ENCODE data around the gene STX18. TPM values are rescaled to one million over a fixed set of nuclear protein-coding genes. Genes with fewer than 3 reads are reported as not detected.
A peak's percentile ranks its signal among the peaks of the same experiment; 100 is the strongest.

The STX18 gene
- total RNA-seq, 1 donor from 2014 or later: 24.0 TPM

DNA sequence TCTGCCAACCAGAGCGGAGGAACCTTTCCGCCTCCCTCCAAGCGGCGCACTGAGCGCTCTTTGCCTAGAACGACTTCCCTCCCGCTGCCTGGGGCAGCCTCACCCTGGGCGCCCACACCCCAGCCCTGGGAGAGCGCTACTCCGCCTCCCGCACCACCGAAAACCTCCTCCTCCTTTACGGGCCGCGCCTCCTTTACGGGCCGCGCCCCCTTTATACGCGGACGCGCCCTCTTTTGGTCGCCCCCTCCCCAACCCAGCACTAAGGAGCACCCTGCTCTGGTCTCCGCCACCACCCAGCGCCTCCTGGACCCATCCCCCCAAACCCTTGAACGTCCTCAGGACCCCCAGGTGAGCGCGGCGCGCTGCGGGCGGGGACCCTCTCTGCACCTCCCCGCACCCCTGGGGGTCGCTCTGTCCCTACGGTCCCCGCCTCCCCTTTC lies 155.5 kb downstream of the STX18 start:
- DNase-seq (ENCODE audit: low read depth): no peak
- H3K27me3 Mint-ChIP-seq (ENCODE audit: low read depth, unreplicated experiment): peaks cover 66% of the 10 kb centered on the region
- no peak for FAIRE-seq

DNA sequence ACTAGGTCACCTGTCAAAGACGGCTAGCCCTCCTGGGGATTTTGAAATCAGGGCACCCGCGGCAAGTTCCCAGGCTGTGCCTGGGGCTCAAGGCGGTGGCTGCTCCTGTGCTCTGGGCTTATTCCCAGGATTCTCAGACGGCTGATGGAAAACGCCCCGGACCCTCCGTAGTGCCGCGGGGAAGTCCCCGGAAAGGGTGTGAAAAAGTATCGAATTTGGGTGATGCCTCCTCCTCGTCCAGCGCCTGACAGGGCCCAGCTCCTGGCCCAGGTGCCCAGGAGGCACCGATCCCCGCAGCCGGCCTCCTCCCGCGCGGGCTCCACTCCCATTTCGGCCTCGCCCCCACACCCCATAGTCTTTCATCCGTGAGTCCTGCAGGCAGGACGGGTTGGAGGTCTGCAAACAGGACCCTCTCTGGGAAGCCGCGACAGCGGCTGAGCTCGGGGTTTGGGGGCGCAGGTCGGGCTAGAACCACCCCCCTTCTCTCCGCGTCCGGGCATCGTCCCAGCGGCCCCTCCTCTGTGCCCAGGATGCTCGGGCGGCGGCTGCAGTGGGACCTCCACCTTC lies 156.0 kb downstream of the STX18 start:
- H3K4me2 ChIP-seq (ENCODE audit: low read length): peak overlapping the region; percentile 82
- H3K4me3 Mint-ChIP-seq (ENCODE audit: unreplicated experiment): peak overlapping the region; percentile 82
- H3K27me3 ChIP-seq (ENCODE audit: insufficient read depth, low read length): peaks cover 58% of the 10 kb centered on the region
- H3K27ac Mint-ChIP-seq (ENCODE audit: unreplicated experiment): no peak overlapping the region
- H3K36me3 Mint-ChIP-seq (ENCODE audit: low read depth, unreplicated experiment): peaks cover 2% of the 10 kb centered on the region
- H3K4me3 ChIP-seq (ENCODE audit: insufficient read depth, low read depth, low read length): no peak overlapping the region
- DNase-seq (ENCODE audit: low read depth) (no peak), FAIRE-seq (no peak)
- H3K27me3 Mint-ChIP-seq (ENCODE audit: low read depth, unreplicated experiment): peaks cover 67% of the 10 kb centered on the region
- no peaks in the 10 kb centered on the region for H3K36me3 ChIP-seq (ENCODE audit: insufficient read depth, low read length)
- no peaks in the 10 kb centered on the region for H3K79me2 ChIP-seq (ENCODE audit: insufficient read depth, low read length)
- no peaks in the 10 kb centered on the region for H4K20me1 ChIP-seq (ENCODE audit: insufficient read depth, low read length)
- no peaks in the 10 kb centered on the region for H3K4me1 Mint-ChIP-seq (ENCODE audit: low read depth, unreplicated experiment)
- TF ChIP-seq, protein P1, sequence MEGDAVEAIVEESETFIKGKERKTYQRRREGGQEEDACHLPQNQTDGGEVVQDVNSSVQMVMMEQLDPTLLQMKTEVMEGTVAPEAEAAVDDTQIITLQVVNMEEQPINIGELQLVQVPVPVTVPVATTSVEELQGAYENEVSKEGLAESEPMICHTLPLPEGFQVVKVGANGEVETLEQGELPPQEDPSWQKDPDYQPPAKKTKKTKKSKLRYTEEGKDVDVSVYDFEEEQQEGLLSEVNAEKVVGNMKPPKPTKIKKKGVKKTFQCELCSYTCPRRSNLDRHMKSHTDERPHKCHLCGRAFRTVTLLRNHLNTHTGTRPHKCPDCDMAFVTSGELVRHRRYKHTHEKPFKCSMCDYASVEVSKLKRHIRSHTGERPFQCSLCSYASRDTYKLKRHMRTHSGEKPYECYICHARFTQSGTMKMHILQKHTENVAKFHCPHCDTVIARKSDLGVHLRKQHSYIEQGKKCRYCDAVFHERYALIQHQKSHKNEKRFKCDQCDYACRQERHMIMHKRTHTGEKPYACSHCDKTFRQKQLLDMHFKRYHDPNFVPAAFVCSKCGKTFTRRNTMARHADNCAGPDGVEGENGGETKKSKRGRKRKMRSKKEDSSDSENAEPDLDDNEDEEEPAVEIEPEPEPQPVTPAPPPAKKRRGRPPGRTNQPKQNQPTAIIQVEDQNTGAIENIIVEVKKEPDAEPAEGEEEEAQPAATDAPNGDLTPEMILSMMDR (IDR thresholded peaks at IDR 0.05; ENCODE audit: insufficient read depth, low read depth, low read length): no peak
- TF ChIP-seq EZH2 (IDR thresholded peaks at IDR 0.05; ENCODE audit: insufficient read depth, low read length): no peak
- H3K9ac ChIP-seq (ENCODE audit: low read length): no peak overlapping the region
- no peak overlapping the region for H2AFZ ChIP-seq (ENCODE audit: low read depth, low read length)
- H3K4me1 ChIP-seq (ENCODE audit: insufficient read depth, low read length): peaks cover 3% of the 10 kb centered on the region
- H3K27ac ChIP-seq (ENCODE audit: low read depth, low read length): no peak overlapping the region
- peaks cover 2% of the 10 kb centered on the region for H3K9me3 Mint-ChIP-seq (ENCODE audit: unreplicated experiment)
- H3K9me3 ChIP-seq (ENCODE audit: insufficient read depth, low read depth, low read length): no peaks in the 10 kb centered on the region

More for the DNA sequence above, 155.5 kb downstream of the STX18 start:
- H3K4me3 Mint-ChIP-seq (ENCODE audit: unreplicated experiment): peak overlapping the region; percentile 82
- Histone ChIP-seq H4K20me1 (ENCODE audit: insufficient read depth, low read length) (no peaks in the 10 kb centered on the region), H3K36me3 (ENCODE audit: insufficient read depth, low read length) (no peaks in the 10 kb centered on the region), H3K9me3 (ENCODE audit: insufficient read depth, low read depth, low read length) (no peaks in the 10 kb centered on the region), H3K79me2 (ENCODE audit: insufficient read depth, low read length) (no peaks in the 10 kb centered on the region), H2AFZ (ENCODE audit: low read depth, low read length) (peak overlapping the region; percentile 66), H3K27ac (ENCODE audit: low read depth, low read length) (no peak overlapping the region), H3K4me3 (ENCODE audit: insufficient read depth, low read depth, low read length) (peak overlapping the region; percentile 42), H3K9ac (ENCODE audit: low read length) (no peak overlapping the region), H3K27me3 (ENCODE audit: insufficient read depth, low read length) (peaks cover 53% of the 10 kb centered on the region), H3K4me1 (ENCODE audit: insufficient read depth, low read length) (peaks cover 3% of the 10 kb centered on the region), H3K4me2 (ENCODE audit: low read length) (peak overlapping the region; percentile 82)
- peaks cover 2% of the 10 kb centered on the region for H3K36me3 Mint-ChIP-seq (ENCODE audit: low read depth, unreplicated experiment)
- H3K27ac Mint-ChIP-seq (ENCODE audit: unreplicated experiment): no peak overlapping the region
- H3K9me3 Mint-ChIP-seq (ENCODE audit: unreplicated experiment): peaks cover 2% of the 10 kb centered on the region
- TF ChIP-seq, protein P1 (IDR thresholded peaks at IDR 0.05; ENCODE audit: insufficient read depth, low read depth, low read length): no peak
- peak; percentile 84 for TF ChIP-seq EZH2 (IDR thresholded peaks at IDR 0.05; ENCODE audit: insufficient read depth, low read length)
- H3K4me1 Mint-ChIP-seq (ENCODE audit: low read depth, unreplicated experiment): no peaks in the 10 kb centered on the region

DNA sequence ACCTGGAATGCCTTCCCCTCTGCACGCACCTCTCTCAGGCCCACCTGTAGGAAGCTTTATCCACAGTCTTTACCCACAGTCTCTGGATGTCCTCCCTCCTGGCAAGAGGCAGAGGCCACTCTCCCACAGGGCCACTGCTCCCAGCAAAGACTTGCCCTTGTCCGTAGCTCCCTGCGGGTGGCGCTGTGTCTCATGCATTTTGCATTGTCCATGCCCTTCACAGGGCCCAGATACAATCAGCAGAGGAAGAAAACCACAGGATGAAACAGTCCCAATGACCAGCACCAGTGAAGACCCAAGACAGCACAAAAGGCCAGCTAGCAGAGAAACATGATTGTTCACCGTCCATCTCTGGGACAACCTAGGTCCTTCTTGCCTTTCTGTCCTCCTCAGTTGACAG lies 157.0 kb downstream of the STX18 start:
- Mint-ChIP-seq H3K4me3 (ENCODE audit: unreplicated experiment) (peak overlapping the region; percentile 52), H3K4me1 (ENCODE audit: low read depth, unreplicated experiment) (no peaks in the 10 kb centered on the region), H3K27ac (ENCODE audit: unreplicated experiment) (no peak overlapping the region), H3K9me3 (ENCODE audit: unreplicated experiment) (peaks cover 2% of the 10 kb centered on the region), H3K27me3 (ENCODE audit: low read depth, unreplicated experiment) (peaks cover 68% of the 10 kb centered on the region), H3K36me3 (ENCODE audit: low read depth, unreplicated experiment) (peaks cover 2% of the 10 kb centered on the region)
- Histone ChIP-seq H3K79me2 (ENCODE audit: insufficient read depth, low read length) (no peaks in the 10 kb centered on the region), H3K4me3 (ENCODE audit: insufficient read depth, low read depth, low read length) (no peak overlapping the region), H3K27ac (ENCODE audit: low read depth, low read length) (no peak overlapping the region), H3K4me2 (ENCODE audit: low read length) (no peak overlapping the region), H3K9ac (ENCODE audit: low read length) (no peak overlapping the region), H3K36me3 (ENCODE audit: insufficient read depth, low read length) (no peaks in the 10 kb centered on the region), H3K27me3 (ENCODE audit: insufficient read depth, low read length) (peaks cover 55% of the 10 kb centered on the region), H4K20me1 (ENCODE audit: insufficient read depth, low read length) (no peaks in the 10 kb centered on the region), H2AFZ (ENCODE audit: low read depth, low read length) (no peak overlapping the region), H3K4me1 (ENCODE audit: insufficient read depth, low read length) (peaks cover 3% of the 10 kb centered on the region), H3K9me3 (ENCODE audit: insufficient read depth, low read depth, low read length) (no peaks in the 10 kb centered on the region)
- FAIRE-seq (no peak), DNase-seq (ENCODE audit: low read depth) (no peak)
- TF ChIP-seq, protein P1 (IDR thresholded peaks at IDR 0.05; ENCODE audit: insufficient read depth, low read depth, low read length): peak; percentile 6
- no peak for TF ChIP-seq EZH2 (IDR thresholded peaks at IDR 0.05; ENCODE audit: insufficient read depth, low read length)

All from astrocyte (in vitro differentiated cells and primary cell).